Measurements from ENCODE around the gene EYA2. TPM values are rescaled to one million over a fixed set of nuclear protein-coding genes. Genes with fewer than 3 reads are reported as not detected.
A peak's percentile ranks its signal among the peaks of the same experiment; 100 is the strongest.

The EYA2 gene
- total RNA-seq, 1 experiment from 2014 or later = 0.74 TPM

- H4K91ac ChIP-seq (ENCODE audit: insufficient read length, low read depth, low read length) = no peak overlapping the region
- no peak overlapping the region for H2AK5ac ChIP-seq (ENCODE audit: insufficient read length, low read length)
- no CpG with 5 or more reads among the region's 9 CpGs for WGBS (ENCODE audit: extremely low coverage, insufficient read length, low lambda C conversion rate)
- no peak overlapping the region for H2BK120ac ChIP-seq (ENCODE audit: low read depth, low read length, poor library complexity, severe bottlenecking)
- H3K27me3 ChIP-seq (ENCODE audit: insufficient read depth, low read length) = no peaks in the 10 kb centered on the region
- Mint-ChIP-seq H3K9me3 (no peaks in the 10 kb centered on the region), H3K4me3 (no peak overlapping the region), H3K27ac (0 out of 7 replicates have a peak overlapping the region, but pooled peaks of 1 of the 3 experiments have one; percentile 18), H3K36me3 (ENCODE audit: insufficient read depth in 1 of 3, low read depth in 3 of 3) (no peaks in the 10 kb centered on the region), H3K4me1 (peaks cover 0 to 5% of the 10 kb centered on the region in 2 experiments; a peak in 2 of 4 replicates), H3K27me3 (ENCODE audit: low read depth) (peaks cover 4% of the 10 kb centered on the region)
- H3K56ac ChIP-seq (ENCODE audit: insufficient read length, low read depth, low read length) = no peak overlapping the region
- no peak overlapping the region for H3K14ac ChIP-seq (ENCODE audit: insufficient read depth, low read length)
- no peaks in the 10 kb centered on the region for H3K79me2 ChIP-seq (ENCODE audit: insufficient read depth, low read length)
- H3T11ph ChIP-seq (ENCODE audit: low read length) = no peak overlapping the region
- no peak overlapping the region for H2BK20ac ChIP-seq (ENCODE audit: low read depth, low read length, poor library complexity, severe bottlenecking)
- no peak overlapping the region for H3K23ac ChIP-seq (ENCODE audit: insufficient read length, low read depth, low read length)
- no peak overlapping the region for H2BK15ac ChIP-seq (ENCODE audit: low read depth, low read length)
- no peaks in the 10 kb centered on the region for H3K79me1 ChIP-seq (ENCODE audit: insufficient read depth, low read depth, low read length, poor library complexity, severe bottlenecking)
- no peak overlapping the region for H4K8ac ChIP-seq (replicated peaks; ENCODE audit: insufficient read length, low read depth, low read length)
- no peak overlapping the region for H3K4ac ChIP-seq (ENCODE audit: low read depth, low read length)
- no peak overlapping the region for H2BK12ac ChIP-seq (ENCODE audit: insufficient read length, low read depth, low read length)
- DNase-seq = no peak
- no peaks in the 10 kb centered on the region for H3K9me3 ChIP-seq (ENCODE audit: control insufficient read depth, low read depth, low read length)
- H3K9ac ChIP-seq (ENCODE audit: extremely low read depth, insufficient read length, low read length) = no peak overlapping the region
- no peak overlapping the region for H4K5ac ChIP-seq (ENCODE audit: insufficient read length, low read depth, low read length)
- H3K18ac ChIP-seq (ENCODE audit: insufficient read length, low read depth, low read length) = no peak overlapping the region
- no peak for TF ChIP-seq CTCF (conservative IDR thresholded peaks at IDR 0.05)
- H2BK5ac ChIP-seq (ENCODE audit: insufficient read length, low read length) = no peak overlapping the region
- no peak overlapping the region for H3K27ac ChIP-seq (ENCODE audit: insufficient read length, low read depth, low read length)
- H3K23me2 ChIP-seq (ENCODE audit: insufficient read length, low read depth, low read length, poor library complexity, severe bottlenecking) = no peaks in the 10 kb centered on the region
- no peaks in the 10 kb centered on the region; the same call in 1 of the 2 replicates for H3K4me1 ChIP-seq (ENCODE audit: insufficient read depth, low read length)
- no peaks in the 10 kb centered on the region for H4K20me1 ChIP-seq (ENCODE audit: control insufficient read depth, insufficient read depth, insufficient read length)
- H3K4me2 ChIP-seq (ENCODE audit: insufficient read depth, insufficient read length, low read length) = no peak overlapping the region
- no peak overlapping the region for H2AFZ ChIP-seq (ENCODE audit: low read length)
Observed at GRCh38 chr20:46844965-46845364, 49.7 kb upstream of the EYA2 start.
